HepG2 (cell line): ENCODE results near the gene HDAC3. TPM values are rescaled to one million over a fixed set of nuclear protein-coding genes. Genes with fewer than 3 reads are reported as not detected.
A peak's percentile ranks its signal among the peaks of the same experiment; 100 is the strongest.

Source experiments
- ATAC-seq: fragments of 200-7000 bp; cut with Tn5 transposase; 3 replicates; pipeline ENCODE4 v1.9.1; 2020; ENCODE audit warnings: mild to moderate bottlenecking, moderate library complexity
- BruUV-seq: library from RNA; stranded (reverse); fragments of 400-500 nt; replicated peaks from 2 replicates; lab custom pipeline; 2021; lab: Mats Ljungman, UMichigan
- CTCF ChIA-PET: fragments of 300-600 bp; formaldehyde crosslinking; extraction: SDS; loops from one replicate; lab custom pipeline; 2021; ENCODE audit warnings: low total read pairs, inconsistent platforms, low intra/inter-chr PET ratio; lab: Yijun Ruan, JAX
- POLR2A ChIA-PET: fragments of 350-600 bp; sonication (Branson Sonifier 250); formaldehyde crosslinking; loops from one replicate; lab custom pipeline; 2020; ENCODE audit warnings: antibody characterized with exemption, inconsistent platforms; lab: Yijun Ruan, JAX
- DNase-seq: peaks from one replicate; pipeline ENCODE4 v3.0.0-alpha.2; 2015; ENCODE audit warnings: low spot score
- FAIRE-seq: peaks from 3 replicates; lab custom pipeline; 2011; peaks lifted over from hg19 to GRCh38; lab: Jason Lieb, UNC
- H2AFZ ChIP-seq: one replicate; pipeline ENCODE4 v1.6.1; 2011; ENCODE audit warnings: low read length, inconsistent platforms
- H3K27ac ChIP-seq: fragments of 300-600 bp; 3 replicates; pipeline ENCODE4 v1.8.0; 2011; ENCODE audit warnings: mixed run types, mild to moderate bottlenecking, mixed read lengths, low read length, inconsistent platforms; ENCODE audit not compliant: insufficient read depth; ENCODE audit errors: extremely low read length
- H3K27me3 ChIP-seq, 2 experiments: fragments of 200-600 bp in 1 of 2; 2 replicates in 1 of 2; 3 replicates in 1 of 2; pipeline versions ENCODE4 v1.6.0 to v1.8.0; 2011; ENCODE audit warnings: low read length in 2 of 2, mild to moderate bottlenecking in 2 of 2, moderate library complexity in 2 of 2, inconsistent platforms in 1 of 2; ENCODE audit not compliant: insufficient read depth in 2 of 2, control insufficient read depth in 1 of 2
- H3K36me3 ChIP-seq, 2 experiments: fragments of 200-600 bp in 1 of 2; replicated peaks in 1 of 2; 2 replicates in 1 of 2; 3 replicates in 1 of 2; pipeline versions ENCODE4 v1.5.1 to v1.8.0; 2011; ENCODE audit warnings: low read length in 2 of 2, inconsistent platforms in 1 of 2; ENCODE audit not compliant: insufficient read depth in 2 of 2, control insufficient read depth in 1 of 2
- H3K4me1 ChIP-seq: 2 replicates; pipeline ENCODE4 v1.5.1; 2012; ENCODE audit warnings: low read length, inconsistent platforms; ENCODE audit not compliant: insufficient read depth
- H3K4me2 ChIP-seq: 2 replicates; pipeline ENCODE4 v1.6.0; 2011; ENCODE audit warnings: low read depth, low read length, inconsistent platforms
- H3K4me3 ChIP-seq, 3 experiments: fragments of 200-600 bp in 1 of 3; sonication (generic), shearing (Covaris generic) in 1 of 3; replicated peaks in 1 of 3; 2 replicates each; pipeline ENCODE4 v1.5.1; 2011 to 2016; ENCODE audit warnings: low read length in 3 of 3, inconsistent platforms in 2 of 3, low read depth in 2 of 3, mild to moderate bottlenecking in 2 of 3, control low read depth in 1 of 3, mixed read lengths in 1 of 3; ENCODE audit not compliant: insufficient read depth in 1 of 3
- H3K79me2 ChIP-seq: one replicate; pipeline ENCODE4 v1.6.1; 2011; ENCODE audit warnings: low read length, inconsistent platforms; ENCODE audit not compliant: insufficient read depth
- H3K9ac ChIP-seq: 2 replicates; pipeline ENCODE4 v1.6.0; 2011; ENCODE audit warnings: mild to moderate bottlenecking, low read depth, low read length, inconsistent platforms; ENCODE audit not compliant: insufficient read depth
- H3K9me3 ChIP-seq: 2 replicates; pipeline ENCODE4 v1.5.1; 2012; ENCODE audit warnings: mild to moderate bottlenecking, low read length
- H4K20me1 ChIP-seq: 2 replicates; pipeline ENCODE4 v1.6.0; 2011; ENCODE audit warnings: inconsistent platforms, mild to moderate bottlenecking, low read length, moderate library complexity; ENCODE audit not compliant: insufficient read depth
- IRF1 ChIP-seq: sonication (generic); formaldehyde crosslinking; IDR thresholded peaks from 2 replicates; pipeline ENCODE4 v1.4.0; 2020; ENCODE audit warnings: low read depth, mild to moderate bottlenecking, missing genetic modification reagents
- THAP8 ChIP-seq: sonication (generic); formaldehyde crosslinking; IDR thresholded peaks from 2 replicates; pipeline ENCODE4 v1.5.1; 2020; ENCODE audit warnings: missing genetic modification reagents, mild to moderate bottlenecking, borderline replicate concordance
- ZNF430 ChIP-seq: sonication (generic); formaldehyde crosslinking; IDR thresholded peaks from 2 replicates; pipeline ENCODE4 v1.9.0; 2021; ENCODE audit warnings: mild to moderate bottlenecking, missing genetic modification reagents
- ZNF577 ChIP-seq: sonication (generic); formaldehyde crosslinking; IDR thresholded peaks from 2 replicates; pipeline ENCODE4 v1.4.0; 2020; ENCODE audit warnings: mild to moderate bottlenecking, low read depth, missing genetic modification reagents, borderline replicate concordance
- ZNF646 ChIP-seq: sonication (generic); formaldehyde crosslinking; IDR thresholded peaks from 2 replicates; pipeline ENCODE4 v1.9.0; 2021; ENCODE audit warnings: mild to moderate bottlenecking, missing genetic modification reagents
- WGBS: methylation state at CpG from one replicate; pipeline ENCODE4 v1.1.6; 2017; ENCODE audit warnings: low lambda C conversion rate; 5-methylcytosine and 5-hydroxymethylcytosine counted together
- in situ Hi-C: cut with HindIII; loops from 2 replicates; pipeline ENCODE4 v1.10.0; 2017; ENCODE audit warnings: low pct_unique_long_range_greater_than_20kb; ENCODE audit not compliant: extremely low pct_ligation_motif_present
- intact Hi-C: fragments of 100-400 bp; cut with micrococcal nuclease; formaldehyde crosslinking; loops from one replicate; pipeline ENCODE4 v1.10.0; 2022; ENCODE audit not compliant: unreplicated experiment
- polyA plus RNA-seq, 8 experiments: library from polyadenylated mRNA; depleted of rRNA in 3 of 8; stranded (reverse) in 7 of 8; unstranded in 1 of 8; fragments of >200 nt; fragmentation: Illumina TruSeq in 4 of 8; extraction: Trizol in 4 of 8; gene quantifications; 2 replicates each; pipeline versions ENCODE4 v1.2.1 to v1.2.3, GENCODE V29; 2011 to 2016; ENCODE audit warnings: low read depth in 4 of 8, missing spikeins in 1 of 8, mixed read lengths in 1 of 8; ENCODE audit not compliant: insufficient read depth in 1 of 8
- total RNA-seq, 5 experiments: library from RNA; depleted of rRNA; stranded (reverse); fragments of >200 nt; fragmentation: Illumina TruSeq; extraction: Trizol; gene quantifications; 2 replicates each; pipeline ENCODE4 v1.2.3, GENCODE V29; 2016; ENCODE audit warnings: low read depth in 1 of 5

Gene HDAC3
- total and polyA plus RNA-seq, 2 of the 13 experiments (the other 11 are each of a cell fraction or from before 2014, with no cell fraction given) = 84.0 to 94.1 TPM

- BruUV-seq = no TSS peak
- ATAC-seq (no peak), FAIRE-seq (no peak), DNase-seq (no peak)
- in situ Hi-C loops (no loop called here), intact Hi-C loops (no loop called here)
- Histone ChIP-seq H3K27ac (no peak overlapping the region), H3K4me3 (no peak overlapping the region), H3K4me2 (no peak overlapping the region), H3K36me3 (no peaks in the 10 kb centered on the region), H3K79me2 (no peaks in the 10 kb centered on the region), H2AFZ (no peak overlapping the region), H3K9me3 (no peaks in the 10 kb centered on the region), H3K4me1 (peaks cover 16% of the 10 kb centered on the region), H3K9ac (no peak overlapping the region), H3K27me3 (peaks cover 5 to 15% of the 10 kb centered on the region in 2 experiments; a peak in 4 of 5 replicates), H4K20me1 (no peaks in the 10 kb centered on the region)
- POLR2A ChIA-PET = no interaction called here
- CTCF ChIA-PET = no interaction called here
- WGBS = 41% methylated on average over 7 of the region's 7 CpGs
- no peak for TF ChIP-seq THAP8 (CRISPR knock-in tag)
- TF ChIP-seq ZNF430 = no peak
- TF ChIP-seq IRF1 (CRISPR knock-in tag) = no peak
- peak; percentile 47; the same call in 1 of the 2 replicates for TF ChIP-seq ZNF646
- TF ChIP-seq ZNF577 (CRISPR knock-in tag) = no peak
Observed at GRCh38 chr5:141655020-141655419, 18.4 kb upstream of the HDAC3 start.
